ENCODE measurements around the gene RNF225. TPM values are rescaled to one million over a fixed set of nuclear protein-coding genes. Genes with fewer than 3 reads are reported as not detected.
"Not testable (repeated sequence)": the region's sequence is repeated elsewhere in the genome, so short reads cannot be mapped to it uniquely, and the experiment has no call there.

Gene RNF225
- polyA plus RNA-seq, 1 experiment = not detected

GRCh38 chr19:58368561-58369360 is 26.7 kb upstream of the RNF225 start:
- POLR2A ChIA-PET = no interaction called here
- CTCF ChIA-PET = no interaction called here
- TF ChIP-seq CTCF (IDR thresholded peaks at IDR 0.05; ENCODE audit: low read depth, low read length) = no peak

GRCh38 chr19:58372311-58373133 is 22.9 kb upstream of the RNF225 start:
- ChIA-PET CTCF (no interaction called here), POLR2A (interaction anchor here (0.7 to 2.1 kb wide), 3 partner anchors 10 to 14 kb away, joined by 3 to 6 read pairs (median 3); partner anchors contain the start of genes RPS5 and ZNF497)
- H3K9me3 ChIP-seq (ENCODE audit: control insufficient read depth, insufficient read depth, low read length) = peaks cover 17% of the 10 kb centered on the region; the same call in 1 of the 2 replicates
- H3K27me3 ChIP-seq (ENCODE audit: control insufficient read depth, insufficient read depth, low read length) = peaks cover 2% of the 10 kb centered on the region
- H3K4me3 ChIP-seq (ENCODE audit: low read depth, low read length) = no peak overlapping the region
- peak; percentile 20; the same call in 1 of the 2 replicates for TF ChIP-seq CTCF (IDR thresholded peaks at IDR 0.05; ENCODE audit: low read depth, low read length)
- H3K27ac ChIP-seq (ENCODE audit: low read depth, low read length) = no peak overlapping the region
- DNase-seq (ENCODE audit: low read depth, low spot score) = no peak

More at GRCh38 chr19:58368561-58369360, 26.7 kb upstream of the RNF225 start:
- Histone ChIP-seq H3K4me3 (ENCODE audit: low read depth, low read length) (no peak overlapping the region), H3K27ac (ENCODE audit: low read depth, low read length) (no peak overlapping the region), H3K27me3 (ENCODE audit: control insufficient read depth, insufficient read depth, low read length) (peaks cover 2% of the 10 kb centered on the region), H3K9me3 (ENCODE audit: control insufficient read depth, insufficient read depth, low read length) (peaks cover 24% of the 10 kb centered on the region; the same call in 1 of the 2 replicates)
- DNase-seq (ENCODE audit: low read depth, low spot score) = no peak

- H3K27ac ChIP-seq (ENCODE audit: low read depth, low read length) = no peak overlapping the region
- H3K9me3 ChIP-seq (ENCODE audit: control insufficient read depth, insufficient read depth, low read length) = peaks cover 2% of the 10 kb centered on the region; the same call in 1 of the 2 replicates
- no peak overlapping the region for H3K4me3 ChIP-seq (ENCODE audit: low read depth, low read length)
- H3K27me3 ChIP-seq (ENCODE audit: control insufficient read depth, insufficient read depth, low read length) = no peaks in the 10 kb centered on the region
- no peak for TF ChIP-seq CTCF (IDR thresholded peaks at IDR 0.05; ENCODE audit: low read depth, low read length)
- ChIA-PET CTCF (no interaction called here), POLR2A (interaction anchor here (1.3 to 2.1 kb wide), 2 partner anchors 11 to 13 kb away, joined by 3 to 6 read pairs; partner anchors contain the start of genes RPS5 and ZNF497)
- no peak for DNase-seq (ENCODE audit: low read depth, low spot score)
These were observed 21.3 kb upstream of the RNF225 start for GRCh38 chr19:58374200-58374599.

- H3K4me3 ChIP-seq (ENCODE audit: low read depth, low read length); H3K27ac ChIP-seq (ENCODE audit: low read depth, low read length); POLR2A ChIA-PET; H3K27me3 ChIP-seq (ENCODE audit: control insufficient read depth, insufficient read depth, low read length); DNase-seq (ENCODE audit: low read depth, low spot score); H3K9me3 ChIP-seq (ENCODE audit: control insufficient read depth, insufficient read depth, low read length); CTCF ChIA-PET: not testable (repeated sequence)
These were observed 18.7 kb upstream of the RNF225 start for GRCh38 chr19:58376724-58377123.

GRCh38 chr19:58379246-58379645 is 16.2 kb upstream of the RNF225 start:
- no peak for TF ChIP-seq CTCF (IDR thresholded peaks at IDR 0.05; ENCODE audit: low read depth, low read length)
- Histone ChIP-seq H3K4me3 (ENCODE audit: low read depth, low read length) (no peak overlapping the region), H3K9me3 (ENCODE audit: control insufficient read depth, insufficient read depth, low read length) (no peaks in the 10 kb centered on the region; the same call in 1 of the 2 replicates), H3K27ac (ENCODE audit: low read depth, low read length) (peak overlapping the region; percentile 11), H3K27me3 (ENCODE audit: control insufficient read depth, insufficient read depth, low read length) (no peaks in the 10 kb centered on the region)
- DNase-seq (ENCODE audit: low read depth, low spot score) = no peak
- ChIA-PET POLR2A (interaction anchor here (0.7 to 1.0 kb wide), 2 partner anchors 17 to 140 kb away, joined by 3 to 9 read pairs; partner anchors contain the start of genes ZBTB45 and ZNF497), CTCF (no interaction called here)
